SK-N-SH treated with all-trans-retinoic acid at 6 μM for 48 hours (cell line): Measurements from ENCODE around the gene SLC16A13.

Experiments
- ATAC-seq: fragments of 200-7000 bp; cut with Tn5 transposase; 3 replicates; pipeline ENCODE4 v1.9.1; 2020; ENCODE audit warnings: mild to moderate bottlenecking, moderate library complexity
- ARNTL ChIP-seq: fragments of 450-650 bp; formaldehyde crosslinking; IDR thresholded peaks from 2 replicates; pipeline ENCODE4 v1.5.0; 2020; ENCODE audit warnings: low read depth, mild to moderate bottlenecking, moderate library complexity, borderline replicate concordance
- BACH2 ChIP-seq: fragments of 250-450 bp; sonication (Bioruptor Pico); IDR thresholded peaks from 2 replicates; pipeline ENCODE4 v1.9.0; 2021; ENCODE audit warnings: mild to moderate bottlenecking, borderline replicate concordance
- CREB5 ChIP-seq: fragments of 250-450 bp; sonication (Bioruptor Pico); IDR thresholded peaks from 2 replicates; pipeline ENCODE4 v1.5.1; 2020; ENCODE audit warnings: low read depth, mild to moderate bottlenecking, moderate library complexity
- CSDC2 ChIP-seq: fragments of 250-450 bp; sonication (Bioruptor Pico); IDR thresholded peaks from 2 replicates; pipeline ENCODE4 v1.5.0; 2020; ENCODE audit warnings: mild to moderate bottlenecking, moderate library complexity
- GLIS3 ChIP-seq: fragments of 250-450 bp; sonication (Bioruptor Pico); IDR thresholded peaks from 2 replicates; pipeline ENCODE4 v1.5.0; 2020; ENCODE audit warnings: mild to moderate bottlenecking, moderate library complexity
- ISL1 ChIP-seq: fragments of 250-450 bp; sonication (Bioruptor Pico); IDR thresholded peaks from 2 replicates; pipeline ENCODE4 v2.1.2; 2022; ENCODE audit warnings: mild to moderate bottlenecking, moderate library complexity
- OSR1 ChIP-seq: fragments of 250-450 bp; sonication (Bioruptor Pico); IDR thresholded peaks from 2 replicates; pipeline ENCODE4 v1.8.0; 2022; ENCODE audit warnings: moderate library complexity, mild to moderate bottlenecking, inconsistent platforms
- PATZ1 ChIP-seq: fragments of 250-450 bp; sonication (Bioruptor Pico); IDR thresholded peaks from 2 replicates; pipeline ENCODE4 v1.8.0; 2020; ENCODE audit warnings: mild to moderate bottlenecking, moderate library complexity, borderline replicate concordance
- POU6F1 ChIP-seq: fragments of 250-450 bp; sonication (Bioruptor Pico); IDR thresholded peaks from 2 replicates; pipeline ENCODE4 v1.8.0; 2021; ENCODE audit warnings: low read depth, mild to moderate bottlenecking, moderate library complexity, borderline replicate concordance
- PPARA ChIP-seq: fragments of 250-450 bp; sonication (Bioruptor Pico); IDR thresholded peaks from 2 replicates; pipeline ENCODE4 v1.5.0; 2020; ENCODE audit warnings: mild to moderate bottlenecking, borderline replicate concordance
- RARB ChIP-seq: fragments of 250-450 bp; sonication (Bioruptor Pico); IDR thresholded peaks from 2 replicates; pipeline ENCODE4 v1.8.0; 2021; ENCODE audit warnings: mild to moderate bottlenecking, moderate library complexity
- SNAI2 ChIP-seq: fragments of 250-450 bp; sonication (Bioruptor Pico); IDR thresholded peaks from 2 replicates; pipeline ENCODE4 v1.5.0; 2020; ENCODE audit warnings: mild to moderate bottlenecking, moderate library complexity
- TCF4 ChIP-seq: fragments of 250-450 bp; sonication (Bioruptor Pico); IDR thresholded peaks from 2 replicates; pipeline ENCODE4 v1.8.0; 2021; ENCODE audit warnings: mild to moderate bottlenecking, moderate library complexity, borderline replicate concordance
- TOX ChIP-seq: fragments of 250-450 bp; sonication (Bioruptor Pico); IDR thresholded peaks from 2 replicates; pipeline ENCODE4 v1.8.0; 2021; ENCODE audit warnings: mild to moderate bottlenecking, moderate library complexity, borderline replicate concordance
- ZFP3 ChIP-seq: fragments of 250-450 bp; sonication (Bioruptor Pico); IDR thresholded peaks from 2 replicates; pipeline ENCODE4 v1.5.0; 2020; ENCODE audit warnings: mild to moderate bottlenecking, moderate library complexity
- ZFP30 ChIP-seq: fragments of 450-650 bp; formaldehyde crosslinking; IDR thresholded peaks from 2 replicates; pipeline ENCODE4 v1.5.0; 2022; ENCODE audit warnings: mild to moderate bottlenecking, moderate library complexity
- ZNF70 ChIP-seq: fragments of 450-650 bp; formaldehyde crosslinking; IDR thresholded peaks from 2 replicates; pipeline ENCODE4 v1.5.0; 2020; ENCODE audit warnings: mild to moderate bottlenecking, moderate library complexity
- ZNF8 ChIP-seq: fragments of 450-650 bp; formaldehyde crosslinking; IDR thresholded peaks from 2 replicates; pipeline ENCODE4 v1.5.0; 2020; ENCODE audit warnings: mild to moderate bottlenecking, moderate library complexity

The SLC16A13 gene

GRCh38 chr17:7024402-7024785 is 11.4 kb upstream of the SLC16A13 start (continued):
- TF ChIP-seq POU6F1 (no peak), ZNF8 (CRISPR knock-in tag) (no peak)

DNA sequence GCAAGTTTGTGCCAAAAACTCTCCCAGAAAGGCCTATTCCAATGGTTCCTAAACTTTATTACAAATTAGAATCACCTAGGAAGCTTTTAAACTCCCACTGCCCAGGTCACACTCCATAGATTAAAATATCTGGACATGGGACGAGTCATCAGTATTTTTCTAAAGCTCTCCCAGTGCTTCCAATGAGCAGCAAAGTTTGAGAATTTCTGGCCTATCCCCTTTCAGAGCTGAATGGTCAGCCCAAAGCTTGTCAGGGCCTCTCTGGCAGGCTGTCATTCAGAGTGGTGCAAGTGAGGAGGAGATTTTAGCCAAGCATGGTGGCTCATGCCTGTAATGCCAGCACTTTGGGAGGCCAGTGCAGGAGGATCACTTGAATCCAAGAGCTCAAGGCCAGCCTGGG is 10.6 kb upstream of the SLC16A13 start:
- no peak for ATAC-seq
- TF ChIP-seq ZFP3, result no peak
- no peak for TF ChIP-seq PATZ1 (CRISPR knock-in tag)
- no peak for TF ChIP-seq GLIS3 (CRISPR knock-in tag)
- no peak for TF ChIP-seq TCF4 (CRISPR knock-in tag)
- TF ChIP-seq ISL1 (CRISPR knock-in tag), result no peak
- no peak for TF ChIP-seq OSR1
- no peak for TF ChIP-seq ZNF8 (CRISPR knock-in tag)
- no peak for TF ChIP-seq ZNF70 (CRISPR knock-in tag)

DNA sequence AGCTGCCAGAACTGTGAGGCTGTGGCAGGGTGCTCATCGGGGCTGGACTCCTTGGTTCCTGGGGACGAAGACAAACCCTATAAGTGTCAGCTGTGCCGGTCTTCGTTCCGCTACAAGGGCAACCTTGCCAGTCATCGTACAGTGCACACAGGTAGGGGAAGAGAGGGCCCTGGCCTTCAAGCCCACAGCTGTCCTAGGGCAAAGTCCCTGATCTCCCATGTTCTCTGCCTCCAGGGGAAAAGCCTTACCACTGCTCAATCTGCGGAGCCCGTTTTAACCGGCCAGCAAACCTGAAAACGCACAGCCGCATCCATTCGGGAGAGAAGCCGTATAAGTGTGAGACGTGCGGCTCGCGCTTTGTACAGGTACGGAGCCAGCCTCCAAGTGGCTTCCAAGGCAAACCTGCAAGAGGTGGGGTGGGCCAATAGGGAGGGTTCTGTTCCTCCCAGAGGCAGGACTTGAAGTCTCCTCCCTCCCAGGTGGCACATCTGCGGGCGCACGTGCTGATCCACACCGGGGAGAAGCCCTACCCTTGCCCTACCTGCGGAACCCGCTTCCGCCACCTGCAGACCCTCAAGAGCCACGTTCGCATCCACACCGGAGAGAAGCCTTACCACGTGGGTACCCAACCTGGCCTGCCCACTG is 9.2 kb upstream of the SLC16A13 start:
- ATAC-seq, result no peak
- no peak for TF ChIP-seq RARB (CRISPR knock-in tag)
- TF ChIP-seq PPARA, result no peak
- TF ChIP-seq ZFP3, result no peak
- TF ChIP-seq SNAI2, result no peak
- TF ChIP-seq TOX (CRISPR knock-in tag), result no peak
- no peak for TF ChIP-seq PATZ1 (CRISPR knock-in tag)
- no peak for TF ChIP-seq CSDC2 (CRISPR knock-in tag)
- no peak for TF ChIP-seq BACH2 (CRISPR knock-in tag)
- TF ChIP-seq, all 23 proteins: peak for 0

DNA sequence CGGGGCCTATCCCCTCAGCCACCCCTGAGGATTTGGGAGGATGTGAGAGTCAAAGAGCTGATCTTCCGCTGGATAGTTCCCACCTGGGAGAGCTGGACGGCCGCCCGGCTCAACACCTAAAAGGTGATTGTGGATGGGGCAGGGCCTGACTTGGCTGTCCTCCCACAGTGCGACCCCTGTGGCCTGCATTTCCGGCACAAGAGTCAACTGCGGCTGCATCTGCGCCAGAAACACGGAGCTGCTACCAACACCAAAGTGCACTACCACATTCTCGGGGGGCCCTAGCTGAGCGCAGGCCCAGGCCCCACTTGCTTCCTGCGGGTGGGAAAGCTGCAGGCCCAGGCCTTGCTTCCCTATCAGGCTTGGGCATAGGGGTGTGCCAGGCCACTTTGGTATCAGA is 8.5 kb upstream of the SLC16A13 start:
- TF ChIP-seq ZFP3 (no peak), ARNTL (CRISPR knock-in tag) (no peak), ZNF8 (CRISPR knock-in tag) (no peak), ZFP30 (no peak), TCF4 (CRISPR knock-in tag) (no peak), PPARA (no peak)
- no peak for ATAC-seq

DNA sequence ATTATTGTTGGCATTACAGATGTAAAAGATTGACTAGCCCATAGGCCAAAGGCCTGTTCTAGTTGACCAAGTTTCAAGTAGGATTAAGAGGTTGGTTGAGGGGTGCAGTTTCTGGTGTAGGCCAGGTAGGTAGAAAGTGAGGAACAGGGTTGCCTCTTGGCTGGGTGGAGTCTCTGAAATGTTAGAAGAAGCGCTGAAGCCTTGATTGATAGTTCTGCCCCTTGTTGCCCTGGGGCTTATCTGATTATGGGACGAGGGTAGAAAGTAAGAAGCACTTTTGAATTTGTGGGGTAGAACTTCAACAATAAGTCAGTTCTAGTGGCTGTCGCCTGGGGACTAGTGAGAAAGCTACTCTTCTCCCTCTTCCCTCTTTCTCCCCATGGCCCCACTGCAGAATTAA is 6.7 kb upstream of the SLC16A13 start:
- ATAC-seq, result no peak
- TF ChIP-seq ZFP30 (no peak), ZFP3 (no peak), POU6F1 (no peak), CREB5 (CRISPR knock-in tag) (no peak), ZNF8 (CRISPR knock-in tag) (no peak), RARB (CRISPR knock-in tag) (no peak), PPARA (no peak)
